Measurements from ENCODE around the gene PCARE.

The PCARE gene

GRCh38 chr2:29061616-29062015 lies 12.7 kb downstream of the PCARE start:
- no peak for DNase-seq

GRCh38 chr2:29061176-29061575 lies 13.1 kb downstream of the PCARE start:
- no peak for DNase-seq

GRCh38 chr2:29060441-29060840 lies 13.9 kb downstream of the PCARE start:
- DNase-seq, result no peak

GRCh38 chr2:29059624-29060023 lies 14.7 kb downstream of the PCARE start:
- DNase-seq, result no peak

- DNase-seq, result no peak
Measured at GRCh38 chr2:29057006-29057405, 17.3 kb downstream of the PCARE start.

GRCh38 chr2:29056452-29056851 lies 17.9 kb downstream of the PCARE start:
- no peak for DNase-seq

GRCh38 chr2:29055601-29056000 lies 18.7 kb downstream of the PCARE start:
- no peak for DNase-seq

- no peak for DNase-seq
Measured at GRCh38 chr2:29054430-29054829, 19.9 kb downstream of the PCARE start.

GRCh38 chr2:29053670-29054400 lies 20.5 kb downstream of the PCARE start:
- no peak for DNase-seq

- DNase-seq, result no peak
Measured at GRCh38 chr2:29053223-29053622, 21.1 kb downstream of the PCARE start.

- DNase-seq, result no peak
Measured at GRCh38 chr2:29052807-29053206, 21.5 kb downstream of the PCARE start.

GRCh38 chr2:29051730-29052129 lies 22.6 kb downstream of the PCARE start:
- DNase-seq, result no peak

- DNase-seq, result no peak
Measured at GRCh38 chr2:29050591-29050990, 23.7 kb downstream of the PCARE start.

- DNase-seq, result no peak
Measured at GRCh38 chr2:29047083-29047845, 27.1 kb downstream of the PCARE start.

GRCh38 chr2:29046321-29046720 lies 28.0 kb downstream of the PCARE start:
- DNase-seq, result no peak

GRCh38 chr2:29044459-29044858 lies 29.9 kb downstream of the PCARE start:
- DNase-seq, result no peak

GRCh38 chr2:29042561-29043075 lies 31.7 kb downstream of the PCARE start:
- DNase-seq, result no peak

- no peak for DNase-seq
Measured at GRCh38 chr2:29041161-29041660, 33.1 kb downstream of the PCARE start.

- DNase-seq, result no peak
Measured at GRCh38 chr2:29040552-29040951, 33.8 kb downstream of the PCARE start.

- DNase-seq, result no peak
Measured at GRCh38 chr2:29039718-29040480, 34.4 kb downstream of the PCARE start.

- DNase-seq, result no peak
Measured at GRCh38 chr2:29035016-29035745, 39.1 kb downstream of the PCARE start.

GRCh38 chr2:29033656-29034055 lies 40.7 kb downstream of the PCARE start:
- DNase-seq, result no peak

GRCh38 chr2:29033172-29033571 lies 41.2 kb downstream of the PCARE start:
- no peak for DNase-seq
